GM12801 (cell line): ENCODE results near the gene BEND3.

Experiments used
- CTCF ChIP-seq: IDR thresholded peaks from one replicate; pipeline ENCODE4 v1.5.1; 2011; ENCODE audit warnings: control low read depth; ENCODE audit not compliant: insufficient read length; ENCODE audit errors: extremely low read depth

The BEND3 gene

DNA sequence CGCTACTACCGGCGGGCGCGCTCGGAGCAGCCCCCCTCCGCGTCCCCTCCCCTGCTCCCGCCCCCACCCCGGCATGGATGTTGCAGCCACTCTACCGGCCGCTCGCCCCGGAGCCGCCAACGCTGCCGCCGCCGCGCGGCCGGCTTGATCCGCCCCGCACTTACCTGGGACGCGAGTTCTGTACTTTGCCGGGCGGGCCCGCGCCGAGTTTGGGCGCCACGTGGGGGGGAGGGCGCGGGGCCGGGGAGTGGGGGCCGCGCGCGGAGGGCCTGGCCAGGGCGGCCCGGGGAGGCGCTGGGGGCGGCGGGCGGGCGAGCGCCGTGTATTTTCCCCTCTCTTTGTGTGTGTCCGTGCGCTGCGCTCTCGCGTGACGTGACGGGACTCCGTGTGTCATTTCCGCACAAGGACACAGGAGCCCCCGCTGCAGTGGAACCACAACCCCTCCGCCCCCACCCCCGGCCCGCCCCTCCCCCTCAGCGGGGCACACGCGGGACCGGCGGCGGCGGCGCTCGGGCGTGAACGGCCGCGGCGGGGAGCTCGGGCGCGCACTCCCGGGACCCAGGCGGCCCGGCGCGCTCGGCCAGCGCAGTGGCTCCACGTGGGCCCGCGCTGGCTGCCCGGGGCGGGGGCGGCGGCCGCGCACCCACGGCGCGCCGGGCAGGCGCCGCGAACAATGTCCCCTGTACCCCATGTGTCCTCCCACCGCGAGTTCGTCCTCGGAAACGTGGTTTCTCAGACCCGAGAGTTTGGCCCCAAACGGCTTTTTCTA is at the start of gene BEND3:
BEND3 (minus strand) TSS at position 590 of the 769 bp plus-strand sequence. CDS start 16,230 bp downstream, outside the sequence.
- no peak for TF ChIP-seq CTCF

DNA sequence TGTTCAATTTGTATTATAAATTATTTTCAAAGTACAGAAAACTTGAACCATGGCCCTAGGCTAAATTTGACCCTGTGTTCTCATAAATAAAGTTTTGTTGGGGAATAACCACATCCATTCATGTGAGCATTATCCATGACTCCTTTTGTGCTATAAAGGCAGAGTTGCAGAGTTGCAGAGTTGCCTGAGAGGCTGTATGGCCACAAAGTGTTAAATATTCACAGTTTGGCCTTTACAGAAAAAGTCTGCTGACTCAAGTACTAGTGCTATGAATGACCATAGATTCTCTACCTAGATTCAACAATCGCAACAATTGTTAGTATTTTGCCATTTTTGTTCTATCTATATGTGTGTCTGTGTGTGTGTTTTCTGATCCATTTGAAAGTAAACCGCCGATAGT is 46.2 kb upstream of the BEND3 start:
- TF ChIP-seq CTCF = no peak

GRCh38 chr6:107156617-107157016 is 41.3 kb upstream of the BEND3 start:
- TF ChIP-seq CTCF = no peak

DNA sequence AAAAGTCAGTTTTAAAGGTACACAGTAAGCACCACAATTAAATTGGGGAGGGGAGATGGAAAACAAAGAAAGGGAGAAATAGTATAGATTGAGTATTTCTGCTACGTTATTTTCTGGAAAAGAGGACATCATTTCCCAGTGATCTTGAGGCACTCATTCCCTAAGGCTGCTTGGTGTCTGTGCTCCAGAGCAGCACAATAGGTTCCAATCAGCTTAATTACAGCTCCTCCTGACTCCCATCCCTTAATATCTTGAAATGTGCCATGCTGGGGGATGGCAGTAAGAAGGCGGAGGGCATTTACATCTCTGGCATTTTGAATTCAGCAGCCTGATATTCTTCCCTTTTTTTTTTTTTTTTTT is 39.5 kb upstream of the BEND3 start:
- no peak for TF ChIP-seq CTCF

GRCh38 chr6:107154131-107154800 is 39.0 kb upstream of the BEND3 start:
- no peak for TF ChIP-seq CTCF

- no peak for TF ChIP-seq CTCF
These were observed 37.5 kb upstream of the BEND3 start for GRCh38 chr6:107152638-107153430.

DNA sequence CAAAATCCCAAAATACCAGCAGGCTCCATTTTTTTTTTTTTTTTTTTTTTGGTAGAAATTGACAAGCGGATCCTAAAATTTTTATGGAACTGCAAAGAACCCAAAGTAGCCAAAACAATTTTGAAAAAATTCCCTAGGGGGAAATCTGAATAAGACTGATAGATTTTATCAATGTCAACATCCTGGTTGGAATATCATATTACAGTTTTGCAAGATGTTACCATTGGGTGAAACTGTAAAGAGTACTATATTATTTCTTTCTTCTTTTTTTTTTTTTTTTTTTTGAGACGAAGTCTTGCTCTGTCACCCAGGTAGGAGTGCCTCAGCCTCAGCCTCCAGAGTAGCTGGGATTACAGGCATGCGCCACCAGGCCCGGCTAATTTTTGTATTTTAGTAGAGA is 29.4 kb upstream of the BEND3 start:
- no peak for TF ChIP-seq CTCF
